Measurements from ENCODE around the gene ZNF184. TPM values are rescaled to one million over a fixed set of nuclear protein-coding genes. Genes with fewer than 3 reads are reported as not detected.

ZNF184 gene
- total RNA-seq, 2 donors from 2014 or later = 3.3 to 3.9 TPM

DNA sequence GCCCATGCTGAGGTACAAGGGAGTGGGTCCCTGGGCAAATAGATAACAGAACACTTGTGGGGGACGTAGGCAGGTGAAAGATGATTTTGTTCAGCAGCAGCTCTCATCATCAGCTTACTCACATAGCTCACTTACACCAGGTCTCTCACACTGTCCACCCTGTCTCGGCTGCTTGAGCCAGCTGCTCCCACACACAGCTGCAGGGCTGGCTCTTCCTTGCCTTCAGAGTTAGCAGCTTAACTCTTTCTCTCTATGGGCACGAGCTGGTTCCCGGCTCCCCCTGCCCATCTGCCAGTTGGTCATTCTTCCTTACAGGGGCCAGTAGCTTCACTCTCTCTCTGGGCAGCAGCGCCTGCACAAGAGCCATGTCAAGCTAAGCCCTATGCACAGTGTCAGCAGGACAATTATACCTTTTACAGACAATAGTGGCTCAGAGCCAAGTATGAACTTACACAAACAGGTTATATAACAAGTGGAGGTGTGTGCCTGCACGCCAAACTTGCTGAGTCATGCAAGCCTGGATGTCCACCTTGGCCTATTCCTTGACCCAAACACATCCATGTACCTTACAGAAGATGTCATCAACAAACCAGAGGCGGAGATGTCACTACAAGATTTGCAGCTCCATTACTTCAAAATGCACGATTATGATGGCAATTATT is 65.6 kb downstream of the ZNF184 start:
- H3K4me3 ChIP-seq = no peak overlapping the region
- H3K27me3 ChIP-seq = no peaks in the 10 kb centered on the region
- no peaks in the 10 kb centered on the region for H3K4me1 ChIP-seq
- H3K9me3 ChIP-seq = peaks cover 0 to 9% of the 10 kb centered on the region in 2 donors
- no peak for TF ChIP-seq CTCF (IDR thresholded peaks at IDR 0.05)
- no peak overlapping the region for H3K27ac ChIP-seq
- no peaks in the 10 kb centered on the region for H3K36me3 ChIP-seq
- no peak for DNase-seq (ENCODE audit: low spot score)

- Histone ChIP-seq H3K36me3 (no peaks in the 10 kb centered on the region), H3K4me3 (no peak overlapping the region), H3K9me3 (peaks cover 0 to 20% of the 10 kb centered on the region in 2 donors), H3K27me3 (no peaks in the 10 kb centered on the region), H3K27ac (no peak overlapping the region), H3K4me1 (no peaks in the 10 kb centered on the region)
- no peak for DNase-seq (ENCODE audit: low spot score)
- TF ChIP-seq CTCF (IDR thresholded peaks at IDR 0.05) = no peak
These were observed 66.8 kb downstream of the ZNF184 start for GRCh38 chr6:27406085-27406484.

GRCh38 chr6:27400877-27401642 is 71.8 kb downstream of the ZNF184 start:
- Histone ChIP-seq H3K9me3 (peaks cover 6 to 44% of the 10 kb centered on the region in 2 donors), H3K4me3 (no peak overlapping the region), H3K36me3 (peaks cover 8% of the 10 kb centered on the region), H3K4me1 (no peaks in the 10 kb centered on the region), H3K27me3 (no peaks in the 10 kb centered on the region), H3K27ac (no peak overlapping the region)
- no peak for DNase-seq (ENCODE audit: low spot score)
- no peak for TF ChIP-seq CTCF (IDR thresholded peaks at IDR 0.05)

Other genes with a start within 250 kb of the ZNF184 start
- 1 to 10 TPM in 1 of 2 donors, not detected in 1; 1.7 TPM for gene PRSS16, start 225.4 kb downstream of the ZNF184 start, total RNA-seq
- gene POM121L2, start 160.8 kb downstream of the ZNF184 start, total RNA-seq = not detected
- 1 to 10 TPM in 1 of 2 donors, under 1 TPM in 1; 0.89 to 1.3 TPM for gene ZNF391, start 84.3 kb downstream of the ZNF184 start, total RNA-seq